Right lobe of liver (tissue), 6 donors: ENCODE data around the gene CCDC86. TPM values are rescaled to one million over a fixed set of nuclear protein-coding genes. Genes with fewer than 3 reads are reported as not detected.

Experiments used
- ATAC-seq, 4 donors: fragments of 200-7000 bp; cut with Tn5 transposase; one replicate each; pipeline ENCODE4 v1.9.1; 2020; ENCODE audit warnings: mild to moderate bottlenecking in 4 of 4, moderate library complexity in 4 of 4
- DNase-seq, 3 donors: peaks; one replicate each; pipeline ENCODE4 v3.0.0-alpha.2; 2020
- H3K27ac ChIP-seq, 3 donors: fragments of 200-600 bp; one replicate each; pipeline ENCODE4 v1.8.0; 2022
- H3K27me3 ChIP-seq, 2 donors: fragments of 200-600 bp; one replicate each; pipeline ENCODE4 v1.8.0; 2022
- H3K36me3 ChIP-seq, 4 donors: fragments of 200-600 bp; sonication (generic) in 1 of 4; one replicate each; pipeline versions ENCODE4 v1.5.1 to v1.8.0; 2017 to 2022; ENCODE audit warnings: control low read depth in 1 of 4
- H3K4me1 ChIP-seq, 4 donors: fragments of 200-600 bp; sonication (generic) in 1 of 4; one replicate each; pipeline versions ENCODE4 v1.5.1 to v1.8.0; 2017 to 2022; ENCODE audit warnings: control low read depth in 1 of 4
- H3K4me3 ChIP-seq, 3 donors: fragments of 200-600 bp; one replicate each; pipeline ENCODE4 v1.8.0; 2022
- H3K9me3 ChIP-seq, 4 donors: fragments of 200-600 bp; sonication (generic) in 1 of 4; one replicate each; pipeline versions ENCODE4 v1.5.1 to v1.8.0; 2017 to 2022; ENCODE audit warnings: control low read depth in 1 of 4
- CTCF ChIP-seq, 4 donors: fragments of 200-600 bp in 3 of 4; fragments of 450-650 bp in 1 of 4; IDR thresholded peaks; one replicate each; pipeline versions ENCODE4 v1.5.1 to v1.8.0; 2016 to 2022; ENCODE audit warnings: antibody characterized with exemption in 4 of 4, mild to moderate bottlenecking in 2 of 4
- POLR2A ChIP-seq: fragments of 450-650 bp; IDR thresholded peaks from one replicate; pipeline ENCODE4 v1.6.1; 2017; ENCODE audit warnings: antibody characterized with exemption, mild to moderate bottlenecking
- WGBS: methylation state at CpG from one replicate; pipeline ENCODE4 v1.1.6; 2018; ENCODE audit warnings: low coverage, low lambda C conversion rate; ENCODE audit not compliant: insufficient coverage; ENCODE audit errors: missing lambda C conversion rate; 5-methylcytosine and 5-hydroxymethylcytosine counted together
- intact Hi-C, 2 donors: fragments of 100-400 bp; cut with DNase I; formaldehyde crosslinking; loops; one replicate each; pipeline versions ENCODE4 v1.11.2 to v1.14.1; 2022
- total RNA-seq, 6 experiments: library from RNA; depleted of rRNA in 2 of 6; stranded (reverse); fragments of >200 nt in 2 of 6; fragmentation: NEBNext Ultra II Directional in 3 of 6; extraction: Animal tissue kit (Norgen Biotek cat#: 25700) in 3 of 6; gene quantifications; one replicate each; pipeline versions ENCODE4 v1.1.0 to v1.2.4, GENCODE V29; 2016 to 2023
- donor health status: DM: no; HTN: yes; CAD: no.
- donor health status: DM: no; HTN: no; CAD: no.
- donor health status: DM: no; HTN: no; CAD: no.
- donor health status: DM: no; HTN: yes; CAD: no.
- donor health status: DM: no; HTN: yes; CAD: no.

Gene CCDC86
- total RNA-seq, 6 experiments from 2014 or later: 4.9 to 17.8 (median 8.6) TPM

- no peak for TF ChIP-seq CTCF (IDR thresholded peaks at IDR 0.05)
- no peak for TF ChIP-seq POLR2A
- DNase-seq: no peak
- Histone ChIP-seq H3K4me1 (peaks cover 0 to 5% (median 0%) of the 10 kb centered on the region in 4 donors), H3K9me3 (no peaks in the 10 kb centered on the region), H3K36me3 (no peaks in the 10 kb centered on the region), H3K4me3 (no peak within 1 kb of the TSS), H3K27me3 (no peaks in the 10 kb centered on the region), H3K27ac (no peak within 1 kb of the TSS)
- intact Hi-C loops: no loop called here
- 20% methylated on average over 14 of the region's 14 CpGs for WGBS
- ATAC-seq: peak in 2 of 4 donors; percentile 6 to 10
Observed at GRCh38 chr11:60855726-60856633, 14.1 kb downstream of the CCDC86 start, which contains the start of gene PTGDR2. Gene PTGDR2 (minus strand): TSS chr11:60855950. CDS start chr11:60853722, 2,228 bp downstream.

- no peak for ATAC-seq
- Histone ChIP-seq H3K27me3 (no peaks in the 10 kb centered on the region), H3K27ac (no peak overlapping the region), H3K36me3 (no peaks in the 10 kb centered on the region), H3K9me3 (no peaks in the 10 kb centered on the region), H3K4me3 (no peak overlapping the region), H3K4me1 (no peaks in the 10 kb centered on the region)
- no peak for DNase-seq
- intact Hi-C loops: no loop called here
- WGBS: 83% methylated on average over 5 of the region's 5 CpGs
- TF ChIP-seq POLR2A (no peak), CTCF (IDR thresholded peaks at IDR 0.05) (no peak)
Observed at GRCh38 chr11:60857378-60858232, 15.7 kb downstream of the CCDC86 start.

GRCh38 chr11:60858236-60858635 is 16.3 kb downstream of the CCDC86 start:
- intact Hi-C loops: no loop called here
- H3K9me3 ChIP-seq: no peaks in the 10 kb centered on the region
- no peak overlapping the region for H3K4me3 ChIP-seq
- ATAC-seq: no peak
- H3K4me1 ChIP-seq: no peaks in the 10 kb centered on the region
- 67% methylated on average over 1 of the region's 8 CpGs for WGBS
- no peak overlapping the region for H3K27ac ChIP-seq
- no peak for DNase-seq
- no peaks in the 10 kb centered on the region for H3K27me3 ChIP-seq
- TF ChIP-seq CTCF (IDR thresholded peaks at IDR 0.05): no peak
- no peak for TF ChIP-seq POLR2A
- no peaks in the 10 kb centered on the region for H3K36me3 ChIP-seq

GRCh38 chr11:60858731-60859464 is 17.0 kb downstream of the CCDC86 start:
- DNase-seq (no peak), ATAC-seq (no peak)
- no peaks in the 10 kb centered on the region for H3K9me3 ChIP-seq
- TF ChIP-seq POLR2A: no peak
- TF ChIP-seq CTCF (IDR thresholded peaks at IDR 0.05): no peak
- H3K4me1 ChIP-seq: no peaks in the 10 kb centered on the region
- H3K27me3 ChIP-seq: no peaks in the 10 kb centered on the region
- no peaks in the 10 kb centered on the region for H3K36me3 ChIP-seq
- H3K27ac ChIP-seq: no peak overlapping the region
- intact Hi-C loops: no loop called here
- H3K4me3 ChIP-seq: no peak overlapping the region
- no CpG with 5 or more reads among the region's 4 CpGs for WGBS
